Ammon's horn (tissue), 1 donor: Measurements from ENCODE around the gene SPATA13.

Experiments
- DNase-seq: peaks from one replicate; pipeline ENCODE4 v3.0.0-alpha.2; 2016; ENCODE audit warnings: low spot score

SPATA13 gene

GRCh38 chr13:24252136-24252535 is 91.6 kb downstream of the SPATA13 start:
- no peak for DNase-seq

GRCh38 chr13:24253520-24254145 is 93.1 kb downstream of the SPATA13 start:
- DNase-seq = no peak

GRCh38 chr13:24254146-24254841 is 93.8 kb downstream of the SPATA13 start:
- peak; percentile 40 for DNase-seq

- no peak for DNase-seq
Observed at GRCh38 chr13:24257497-24257896, 97.0 kb downstream of the SPATA13 start.

GRCh38 chr13:24261566-24261965 is 101.0 kb downstream of the SPATA13 start:
- no peak for DNase-seq

- DNase-seq = no peak
Observed at GRCh38 chr13:24263632-24264031, 103.1 kb downstream of the SPATA13 start.

GRCh38 chr13:24264976-24265375 is 104.5 kb downstream of the SPATA13 start:
- no peak for DNase-seq

GRCh38 chr13:24265453-24265852 is 104.9 kb downstream of the SPATA13 start:
- DNase-seq = no peak

- DNase-seq = no peak
Observed at GRCh38 chr13:24267274-24267673, 106.8 kb downstream of the SPATA13 start.

GRCh38 chr13:24267801-24268200 is 107.3 kb downstream of the SPATA13 start:
- DNase-seq = no peak

- no peak for DNase-seq
Observed at GRCh38 chr13:24269821-24270220, 109.3 kb downstream of the SPATA13 start.

- DNase-seq = peak; percentile 91
Observed at GRCh38 chr13:24270639-24271141, 110.2 kb downstream of the SPATA13 start.

GRCh38 chr13:24271231-24271600 is 110.7 kb downstream of the SPATA13 start:
- DNase-seq = no peak

- DNase-seq = peak; percentile 93
Observed at GRCh38 chr13:24271601-24272451, 111.3 kb downstream of the SPATA13 start.

GRCh38 chr13:24272452-24273161 is 112.1 kb downstream of the SPATA13 start:
- no peak for DNase-seq

- no peak for DNase-seq
Observed at GRCh38 chr13:24273926-24274325, 113.4 kb downstream of the SPATA13 start.

GRCh38 chr13:24274452-24275021 is 114.0 kb downstream of the SPATA13 start:
- DNase-seq = peak; percentile 69

GRCh38 chr13:24275041-24275440 is 114.5 kb downstream of the SPATA13 start:
- no peak for DNase-seq

- no peak for DNase-seq
Observed at GRCh38 chr13:24276306-24276705, 115.8 kb downstream of the SPATA13 start.

GRCh38 chr13:24276861-24277260 is 116.3 kb downstream of the SPATA13 start:
- no peak for DNase-seq

GRCh38 chr13:24277761-24278160 is 117.2 kb downstream of the SPATA13 start:
- DNase-seq = no peak
